Hepatocyte (in vitro differentiated cells): ENCODE data around the gene TMEM87A. TPM values are rescaled to one million over a fixed set of nuclear protein-coding genes. Genes with fewer than 3 reads are reported as not detected.

Source experiments
- DNase-seq: peaks from one replicate; pipeline ENCODE4 v3.0.0-alpha.2; 2016; ENCODE audit warnings: low spot score
- H2AFZ ChIP-seq: fragments of 200-600 bp; sonication (generic); 2 replicates; pipeline ENCODE4 v1.6.0; 2016; ENCODE audit warnings: antibody characterized with exemption, mild to moderate bottlenecking
- H3K27ac ChIP-seq: fragments of 200-600 bp; sonication (generic); 2 replicates; pipeline ENCODE4 v1.5.1; 2016; ENCODE audit warnings: mild to moderate bottlenecking
- H3K27me3 ChIP-seq: fragments of 200-600 bp; sonication (generic); 2 replicates; pipeline ENCODE4 v1.6.1; 2016
- H3K36me3 ChIP-seq: fragments of 200-600 bp; sonication (generic); replicated peaks from 2 replicates; pipeline ENCODE4 v1.5.1; 2016; ENCODE audit warnings: low read depth; ENCODE audit not compliant: insufficient read depth
- H3K4me1 ChIP-seq: fragments of 200-600 bp; sonication (generic); 2 replicates; pipeline ENCODE4 v1.5.1; 2016; ENCODE audit warnings: mild to moderate bottlenecking, moderate library complexity; ENCODE audit not compliant: insufficient read depth
- H3K4me2 ChIP-seq: fragments of 200-600 bp; sonication (generic); 2 replicates; pipeline ENCODE4 v1.6.0; 2016
- H3K4me3 ChIP-seq: fragments of 200-600 bp; sonication (generic); 2 replicates; pipeline ENCODE4 v1.5.1; 2016; ENCODE audit warnings: mild to moderate bottlenecking
- H3K79me2 ChIP-seq: fragments of 200-600 bp; sonication (generic); 2 replicates; pipeline ENCODE4 v1.6.0; 2017; ENCODE audit warnings: mild to moderate bottlenecking
- H3K9me2 ChIP-seq: fragments of 200-600 bp; sonication (generic); replicated peaks from 2 replicates; pipeline ENCODE4 v1.6.0; 2017; ENCODE audit warnings: mild to moderate bottlenecking; ENCODE audit not compliant: insufficient read depth
- H3K9me3 ChIP-seq: fragments of 200-600 bp; sonication (generic); 2 replicates; pipeline ENCODE4 v1.5.1; 2016; ENCODE audit warnings: low read depth, mild to moderate bottlenecking
- H4K20me1 ChIP-seq: fragments of 200-600 bp; sonication (generic); 2 replicates; pipeline ENCODE4 v1.6.0; 2016; ENCODE audit warnings: mild to moderate bottlenecking; ENCODE audit not compliant: insufficient read depth, poor library complexity, severe bottlenecking
- EZH2 ChIP-seq: fragments of 200-600 bp; sonication (generic); IDR thresholded peaks from 2 replicates; pipeline ENCODE4 v1.6.1; 2016; ENCODE audit warnings: antibody characterized with exemption, mild to moderate bottlenecking, borderline replicate concordance
- EZH2phosphoT487 ChIP-seq: fragments of 200-600 bp; sonication (generic); IDR thresholded peaks from one replicate; pipeline ENCODE4 v1.6.1; 2018; ENCODE audit warnings: antibody characterized with exemption, mild to moderate bottlenecking, low read depth, moderate library complexity; ENCODE audit not compliant: unreplicated experiment, severe bottlenecking
- WGBS: methylation state at CpG from one replicate; pipeline ENCODE4 v1.1.6; 2016; ENCODE audit warnings: low lambda C conversion rate; ENCODE audit errors: missing lambda C conversion rate; 5-methylcytosine and 5-hydroxymethylcytosine counted together
- polyA plus RNA-seq: library from polyadenylated mRNA; unstranded; fragments of >200 nt; fragmentation: Nextera tagmentation; extraction: Ambion mirVana; gene quantifications from 2 replicates; pipeline ENCODE4 v1.2.1, GENCODE V29; 2016
- total RNA-seq: library from RNA; depleted of rRNA; stranded (reverse); fragments of >200 nt; gene quantifications from 2 replicates; pipeline ENCODE4 v1.2.3, GENCODE V29; 2014
- TF ChIP-seq, protein P1 (sequence below): fragments of 200-600 bp; sonication (generic); IDR thresholded peaks from 2 replicates; pipeline ENCODE4 v1.5.1; 2016; ENCODE audit warnings: antibody characterized with exemption, mild to moderate bottlenecking; ENCODE audit not compliant: poor library complexity

Gene TMEM87A
- total and polyA plus RNA-seq, 2 experiments from 2014 or later = 68.3 to 97.6 TPM

DNA sequence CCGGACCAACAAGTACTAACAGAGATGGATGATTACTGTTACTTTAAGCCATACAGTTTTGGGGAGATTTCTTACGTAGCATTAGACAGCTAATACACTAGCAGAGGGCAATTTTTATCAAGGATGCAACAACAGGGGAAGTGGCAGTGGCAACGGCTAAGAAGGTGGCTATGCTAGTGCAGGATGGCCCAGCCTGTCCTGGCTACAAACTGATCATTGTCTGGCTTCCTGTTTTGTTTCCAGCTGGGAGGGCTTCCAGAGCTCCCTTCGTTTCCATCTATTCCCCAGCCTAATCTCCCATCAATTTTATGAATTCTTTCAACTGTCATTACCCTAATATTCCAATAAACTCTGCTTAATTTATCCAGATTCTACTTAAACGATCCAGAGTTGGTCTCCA lies 100.8 kb downstream of the TMEM87A start:
- no peaks in the 10 kb centered on the region for H3K9me2 ChIP-seq
- no peak for DNase-seq
- H3K27me3 ChIP-seq = no peaks in the 10 kb centered on the region
- no peak overlapping the region for H2AFZ ChIP-seq
- no peaks in the 10 kb centered on the region for H3K9me3 ChIP-seq
- no peak overlapping the region for H3K4me3 ChIP-seq
- no peak overlapping the region for H3K4me2 ChIP-seq
- no peaks in the 10 kb centered on the region for H3K4me1 ChIP-seq
- TF ChIP-seq, protein P1, sequence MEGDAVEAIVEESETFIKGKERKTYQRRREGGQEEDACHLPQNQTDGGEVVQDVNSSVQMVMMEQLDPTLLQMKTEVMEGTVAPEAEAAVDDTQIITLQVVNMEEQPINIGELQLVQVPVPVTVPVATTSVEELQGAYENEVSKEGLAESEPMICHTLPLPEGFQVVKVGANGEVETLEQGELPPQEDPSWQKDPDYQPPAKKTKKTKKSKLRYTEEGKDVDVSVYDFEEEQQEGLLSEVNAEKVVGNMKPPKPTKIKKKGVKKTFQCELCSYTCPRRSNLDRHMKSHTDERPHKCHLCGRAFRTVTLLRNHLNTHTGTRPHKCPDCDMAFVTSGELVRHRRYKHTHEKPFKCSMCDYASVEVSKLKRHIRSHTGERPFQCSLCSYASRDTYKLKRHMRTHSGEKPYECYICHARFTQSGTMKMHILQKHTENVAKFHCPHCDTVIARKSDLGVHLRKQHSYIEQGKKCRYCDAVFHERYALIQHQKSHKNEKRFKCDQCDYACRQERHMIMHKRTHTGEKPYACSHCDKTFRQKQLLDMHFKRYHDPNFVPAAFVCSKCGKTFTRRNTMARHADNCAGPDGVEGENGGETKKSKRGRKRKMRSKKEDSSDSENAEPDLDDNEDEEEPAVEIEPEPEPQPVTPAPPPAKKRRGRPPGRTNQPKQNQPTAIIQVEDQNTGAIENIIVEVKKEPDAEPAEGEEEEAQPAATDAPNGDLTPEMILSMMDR = no peak
- H3K27ac ChIP-seq = no peak overlapping the region
- H3K79me2 ChIP-seq = no peaks in the 10 kb centered on the region
- no peaks in the 10 kb centered on the region for H3K36me3 ChIP-seq
- H4K20me1 ChIP-seq = no peaks in the 10 kb centered on the region
- WGBS = 93% methylated on average over 5 of the region's 5 CpGs

DNA sequence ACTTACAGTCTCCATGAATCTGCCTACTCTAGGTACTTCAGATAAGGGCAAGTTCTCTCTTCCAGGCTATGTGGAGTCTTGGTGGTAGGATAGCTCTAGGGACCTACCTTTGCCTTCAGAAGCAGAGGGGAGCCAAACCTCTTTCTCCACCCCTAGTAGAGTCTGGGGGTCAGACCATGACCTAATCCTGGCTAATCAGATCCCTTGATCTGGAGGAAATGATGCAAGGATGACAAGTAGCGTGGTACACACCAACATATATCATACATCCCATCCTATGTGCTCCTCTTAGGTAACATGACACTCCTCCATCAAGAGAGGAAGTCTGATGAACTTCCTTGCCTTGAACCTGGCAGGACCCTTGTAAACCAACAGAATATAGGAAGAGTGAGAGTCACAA lies 101.4 kb downstream of the TMEM87A start:
- no peaks in the 10 kb centered on the region for H4K20me1 ChIP-seq

GRCh38 chr15:42171122-42171521 lies 102.1 kb downstream of the TMEM87A start:
- no peak for DNase-seq
- Histone ChIP-seq H3K9me2 (no peaks in the 10 kb centered on the region), H3K27ac (no peak overlapping the region), H3K27me3 (no peaks in the 10 kb centered on the region), H3K4me1 (no peaks in the 10 kb centered on the region), H4K20me1 (no peaks in the 10 kb centered on the region), H3K36me3 (no peaks in the 10 kb centered on the region), H2AFZ (no peak overlapping the region), H3K79me2 (no peaks in the 10 kb centered on the region), H3K4me3 (no peak overlapping the region), H3K9me3 (no peaks in the 10 kb centered on the region), H3K4me2 (no peak overlapping the region)
- 100% methylated on average over 1 of the region's 1 CpG for WGBS
- TF ChIP-seq, protein P1 = no peak
- no peak for TF ChIP-seq EZH2
- no peak for TF ChIP-seq EZH2phosphoT487

More for the DNA sequence above, 101.4 kb downstream of the TMEM87A start:
- TF ChIP-seq EZH2 (no peak), EZH2phosphoT487 (no peak)
- TF ChIP-seq, protein P1 = no peak
- H3K4me2 ChIP-seq = no peak overlapping the region
- H3K4me1 ChIP-seq = no peaks in the 10 kb centered on the region
- no peaks in the 10 kb centered on the region for H3K9me3 ChIP-seq
- 89% methylated on average over 1 of the region's 1 CpG for WGBS
- no peaks in the 10 kb centered on the region for H3K36me3 ChIP-seq
- no peak for DNase-seq
- no peak overlapping the region for H2AFZ ChIP-seq
- no peaks in the 10 kb centered on the region for H3K9me2 ChIP-seq
- H3K4me3 ChIP-seq = no peak overlapping the region
- no peaks in the 10 kb centered on the region for H3K79me2 ChIP-seq
- H3K27ac ChIP-seq = no peak overlapping the region
- no peaks in the 10 kb centered on the region for H3K27me3 ChIP-seq
